Endodermal cell (in vitro differentiated cells): ENCODE data around the gene RABGAP1L. TPM values are rescaled to one million over a fixed set of nuclear protein-coding genes. Genes with fewer than 3 reads are reported as not detected.

Experiments
- DNase-seq: peaks from one replicate; pipeline ENCODE4 v3.0.0-alpha.2; 2017
- H3K27ac ChIP-seq: 2 replicates; pipeline ENCODE4 v1.5.1; 2013; ENCODE audit warnings: mild to moderate bottlenecking, low read depth, low read length, moderate library complexity
- H3K27me3 ChIP-seq: 2 replicates; pipeline ENCODE4 v1.6.1; 2013; ENCODE audit warnings: mild to moderate bottlenecking, low read length, moderate library complexity; ENCODE audit not compliant: insufficient read depth, control insufficient read depth, poor library complexity, severe bottlenecking
- H3K36me3 ChIP-seq: 2 replicates; pipeline ENCODE4 v1.7.0; 2013; ENCODE audit warnings: mild to moderate bottlenecking, low read length, moderate library complexity; ENCODE audit not compliant: control insufficient read depth, insufficient read depth
- H3K4me1 ChIP-seq: one replicate; pipeline ENCODE4 v1.7.0; 2013; ENCODE audit warnings: low read length; ENCODE audit not compliant: control insufficient read depth, insufficient read depth
- H3K4me3 ChIP-seq: 2 replicates; pipeline ENCODE4 v1.5.1; 2013; ENCODE audit warnings: mild to moderate bottlenecking, low read length, moderate library complexity
- H3K9ac ChIP-seq: 2 replicates; pipeline ENCODE4 v1.6.1; 2013; ENCODE audit warnings: mild to moderate bottlenecking, low read length, moderate library complexity; ENCODE audit not compliant: poor library complexity, severe bottlenecking; ENCODE audit errors: extremely low read depth
- H3K9me3 ChIP-seq: 2 replicates; pipeline ENCODE4 v1.6.1; 2013; ENCODE audit warnings: mild to moderate bottlenecking, low read length, moderate library complexity; ENCODE audit not compliant: control insufficient read depth
- H3K27ac Mint-ChIP-seq: 2 replicates; pipeline ENCODE4 v1.8.0; 2020; ENCODE audit warnings: mixed read lengths
- H3K27me3 Mint-ChIP-seq: 2 replicates; pipeline ENCODE4 v1.8.0; 2021; ENCODE audit warnings: mild to moderate bottlenecking, mixed read lengths; ENCODE audit not compliant: insufficient read depth
- H3K36me3 Mint-ChIP-seq: 2 replicates; pipeline ENCODE4 v1.8.0; 2020; ENCODE audit warnings: low read depth, mixed read lengths
- H3K4me1 Mint-ChIP-seq: 2 replicates; pipeline ENCODE4 v1.8.0; 2020; ENCODE audit warnings: mixed read lengths
- H3K4me3 Mint-ChIP-seq: 2 replicates; pipeline ENCODE4 v1.8.0; 2020; ENCODE audit warnings: mild to moderate bottlenecking, moderate library complexity, mixed read lengths
- H3K9me3 Mint-ChIP-seq: 2 replicates; pipeline ENCODE4 v1.8.0; 2020; ENCODE audit warnings: mild to moderate bottlenecking, mixed read lengths
- CTCF ChIP-seq: fragments of 200-600 bp; sonication (generic); conservative IDR thresholded peaks from 2 replicates; pipeline ENCODE4 v1.5.0; 2021; ENCODE audit warnings: antibody characterized with exemption, mild to moderate bottlenecking
- WGBS, 2 experiments: methylation state at CpG; one replicate each; pipeline versions ENCODE4 v1.1.5 to v1.1.7; 2013; ENCODE audit warnings: missing lambda C conversion rate in 2 of 2, mixed read lengths in 1 of 2; ENCODE audit not compliant: insufficient coverage in 1 of 2, insufficient read length in 1 of 2; 5-methylcytosine and 5-hydroxymethylcytosine counted together
- total RNA-seq, 2 donors: library from RNA; stranded (reverse); fragmentation: NEBNext Ultra II Directional in 1 of 2; extraction: Animal tissue kit (Norgen Biotek cat#: 25700) in 1 of 2; gene quantifications; 2 replicates in 1 of 2; 3 replicates in 1 of 2; pipeline ENCODE4 v1.2.1, GENCODE V29; 2021

The RABGAP1L gene
- total RNA-seq, 2 donors from 2014 or later, result 32.5 to 36.9 TPM

DNA sequence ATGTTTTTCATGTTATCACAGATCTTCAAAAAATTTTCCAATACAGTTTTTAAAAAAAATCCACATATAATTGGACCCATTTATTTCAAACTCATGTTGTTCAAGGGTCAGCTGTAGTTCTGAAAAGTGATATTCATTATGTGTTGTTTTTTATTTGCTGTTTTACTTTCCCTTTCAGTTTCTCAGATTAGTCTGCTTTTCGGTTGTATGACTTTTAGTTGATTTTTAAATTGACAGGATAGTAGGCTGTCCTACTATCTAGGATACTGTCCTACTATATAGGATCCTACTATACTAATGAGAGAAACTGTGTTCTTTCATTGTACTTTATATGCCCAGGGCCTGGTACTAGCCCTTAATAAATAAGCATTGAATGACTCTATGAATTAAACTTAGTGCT is 254.9 kb downstream of the RABGAP1L start:
- Mint-ChIP-seq H3K27me3 (no peaks in the 10 kb centered on the region), H3K27ac (no peak overlapping the region), H3K9me3 (no peaks in the 10 kb centered on the region), H3K36me3 (no peaks in the 10 kb centered on the region), H3K4me3 (no peak overlapping the region), H3K4me1 (peaks cover 3% of the 10 kb centered on the region)
- Histone ChIP-seq H3K27me3 (no peaks in the 10 kb centered on the region), H3K4me1 (no peaks in the 10 kb centered on the region), H3K36me3 (no peaks in the 10 kb centered on the region), H3K27ac (no peak overlapping the region), H3K9me3 (no peaks in the 10 kb centered on the region), H3K4me3 (no peak overlapping the region), H3K9ac (no peak overlapping the region)
- WGBS, 2 experiments, result 83% methylated on average over 1 of the region's 1 CpG; no CpG with 5 or more reads in 1 of the 2 experiments
- no peak for DNase-seq
- no peak for TF ChIP-seq CTCF

- Mint-ChIP-seq H3K36me3 (no peaks in the 10 kb centered on the region), H3K27me3 (no peaks in the 10 kb centered on the region), H3K4me1 (peaks cover 4% of the 10 kb centered on the region), H3K4me3 (no peak overlapping the region), H3K27ac (no peak overlapping the region), H3K9me3 (no peaks in the 10 kb centered on the region)
- no peak overlapping the region for H3K27ac ChIP-seq
- no peaks in the 10 kb centered on the region for H3K9me3 ChIP-seq
- no peaks in the 10 kb centered on the region for H3K4me1 ChIP-seq
- DNase-seq, result no peak
- H3K9ac ChIP-seq, result no peak overlapping the region
- no peaks in the 10 kb centered on the region for H3K36me3 ChIP-seq
- no peak overlapping the region for H3K4me3 ChIP-seq
- WGBS, 2 experiments, result 92 to 100% methylated on average over 1 to 2 of the region's 2 CpGs
- no peak for TF ChIP-seq CTCF
- no peaks in the 10 kb centered on the region for H3K27me3 ChIP-seq
Observed at GRCh38 chr1:174415506-174415905, 256.2 kb downstream of the RABGAP1L start.

DNA sequence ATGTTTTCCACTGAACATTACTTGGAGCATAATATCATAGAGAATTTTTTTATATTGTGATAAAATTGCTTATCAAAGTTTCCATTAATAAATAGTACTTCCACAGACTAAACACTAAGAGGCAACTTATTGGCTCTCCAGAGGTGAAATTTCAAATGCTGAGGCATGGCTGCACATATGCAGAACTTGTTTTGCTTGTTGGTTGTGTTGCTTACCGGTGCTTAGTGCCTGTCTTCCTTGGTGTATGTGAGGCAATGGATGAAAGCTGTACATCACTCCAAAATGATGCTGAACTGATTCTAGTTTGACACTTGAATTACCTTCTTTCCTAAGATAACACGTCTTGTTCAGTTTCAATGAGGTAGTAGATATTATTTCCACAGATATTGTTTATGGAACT is 258.6 kb downstream of the RABGAP1L start:
- H3K27me3 ChIP-seq, result no peaks in the 10 kb centered on the region
- Mint-ChIP-seq H3K4me3 (no peak overlapping the region), H3K4me1 (peaks cover 4% of the 10 kb centered on the region), H3K27ac (no peak overlapping the region), H3K27me3 (no peaks in the 10 kb centered on the region), H3K9me3 (no peaks in the 10 kb centered on the region), H3K36me3 (no peaks in the 10 kb centered on the region)
- TF ChIP-seq CTCF, result no peak
- no peaks in the 10 kb centered on the region for H3K4me1 ChIP-seq
- H3K27ac ChIP-seq, result no peak overlapping the region
- H3K9me3 ChIP-seq, result no peaks in the 10 kb centered on the region
- 89% methylated on average over 2 of the region's 2 CpGs; no CpG with 5 or more reads in 1 of the 2 experiments for WGBS, 2 experiments
- H3K4me3 ChIP-seq, result no peak overlapping the region
- H3K9ac ChIP-seq, result no peak overlapping the region
- no peaks in the 10 kb centered on the region for H3K36me3 ChIP-seq
- DNase-seq, result no peak
